GM13977 (cell line): ENCODE measurements around the gene LAP3.

ENCODE experiments used
- DNase-seq: peaks from one replicate; pipeline ENCODE4 v3.0.0; 2012; ENCODE audit warnings: low spot score
- in situ Hi-C: fragments of 300-500 bp; cut with MboI; formaldehyde crosslinking; loops from one replicate; pipeline ENCODE4 v1.12.0; 2022; ENCODE audit warnings: low sequenced_read_pairs, low pct_unique_long_range_greater_than_20kb, mixed read lengths, inconsistent platforms; ENCODE audit not compliant: unreplicated experiment
- TF ChIP-seq, protein P1 (sequence below): IDR thresholded peaks from 2 replicates; pipeline ENCODE4 v1.5.1; 2012; ENCODE audit warnings: mild to moderate bottlenecking, control low read depth; ENCODE audit not compliant: insufficient read depth; ENCODE audit errors: extremely low read depth, missing control alignments

Gene LAP3

DNA sequence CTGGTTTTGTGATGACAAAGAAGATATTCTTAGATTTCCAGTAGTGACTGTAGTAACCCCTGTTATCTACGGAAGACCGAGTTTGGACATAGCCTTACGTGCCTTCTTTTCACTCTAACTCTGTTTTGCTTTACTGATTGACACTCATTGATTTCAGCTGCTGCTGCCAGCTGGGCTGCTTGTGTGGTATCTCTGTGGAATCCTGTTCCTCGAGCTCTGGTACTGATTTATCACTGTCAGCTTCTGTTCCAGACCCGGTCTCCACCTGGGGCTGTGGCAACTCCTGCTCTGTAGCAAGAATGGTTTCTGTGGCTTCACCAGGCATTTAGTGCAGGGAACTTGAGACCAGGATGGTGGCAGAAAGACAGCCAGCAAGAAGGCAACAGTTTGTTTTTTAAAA, 24.6 kb upstream of the LAP3 start:
- in situ Hi-C loops: loop anchor here (10.0 to 25.0 kb wide), 2 partner anchors 252 to 485 kb away; no protein-coding TSS in a partner anchor

DNA sequence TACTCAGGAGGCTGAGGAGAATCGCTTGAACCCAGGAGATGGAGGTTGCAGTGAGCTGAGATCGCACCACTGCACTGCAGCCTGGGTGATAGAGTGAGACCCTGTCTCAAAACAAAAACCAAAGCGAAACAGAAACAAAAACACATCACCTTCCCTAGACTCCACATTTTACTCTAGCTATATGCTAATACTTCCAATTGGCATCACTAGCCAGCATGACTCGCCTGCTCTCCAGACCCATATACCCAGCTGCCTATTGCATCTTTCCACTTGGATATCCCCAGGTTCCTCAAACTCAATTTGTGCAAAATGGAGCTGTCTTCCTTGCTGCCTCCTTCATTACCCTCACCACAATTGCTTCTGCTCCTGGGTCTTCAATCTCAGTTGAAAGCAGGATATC, 22.4 kb upstream of the LAP3 start:
- in situ Hi-C loops: loop anchor here (10.0 to 25.0 kb wide), 2 partner anchors 250 to 483 kb away; no protein-coding TSS in a partner anchor
- TF ChIP-seq, protein P1, sequence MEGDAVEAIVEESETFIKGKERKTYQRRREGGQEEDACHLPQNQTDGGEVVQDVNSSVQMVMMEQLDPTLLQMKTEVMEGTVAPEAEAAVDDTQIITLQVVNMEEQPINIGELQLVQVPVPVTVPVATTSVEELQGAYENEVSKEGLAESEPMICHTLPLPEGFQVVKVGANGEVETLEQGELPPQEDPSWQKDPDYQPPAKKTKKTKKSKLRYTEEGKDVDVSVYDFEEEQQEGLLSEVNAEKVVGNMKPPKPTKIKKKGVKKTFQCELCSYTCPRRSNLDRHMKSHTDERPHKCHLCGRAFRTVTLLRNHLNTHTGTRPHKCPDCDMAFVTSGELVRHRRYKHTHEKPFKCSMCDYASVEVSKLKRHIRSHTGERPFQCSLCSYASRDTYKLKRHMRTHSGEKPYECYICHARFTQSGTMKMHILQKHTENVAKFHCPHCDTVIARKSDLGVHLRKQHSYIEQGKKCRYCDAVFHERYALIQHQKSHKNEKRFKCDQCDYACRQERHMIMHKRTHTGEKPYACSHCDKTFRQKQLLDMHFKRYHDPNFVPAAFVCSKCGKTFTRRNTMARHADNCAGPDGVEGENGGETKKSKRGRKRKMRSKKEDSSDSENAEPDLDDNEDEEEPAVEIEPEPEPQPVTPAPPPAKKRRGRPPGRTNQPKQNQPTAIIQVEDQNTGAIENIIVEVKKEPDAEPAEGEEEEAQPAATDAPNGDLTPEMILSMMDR: no peak
- no peak for DNase-seq

More for the DNA sequence above, 24.6 kb upstream of the LAP3 start:
- TF ChIP-seq, protein P1: no peak
- no peak for DNase-seq

DNA sequence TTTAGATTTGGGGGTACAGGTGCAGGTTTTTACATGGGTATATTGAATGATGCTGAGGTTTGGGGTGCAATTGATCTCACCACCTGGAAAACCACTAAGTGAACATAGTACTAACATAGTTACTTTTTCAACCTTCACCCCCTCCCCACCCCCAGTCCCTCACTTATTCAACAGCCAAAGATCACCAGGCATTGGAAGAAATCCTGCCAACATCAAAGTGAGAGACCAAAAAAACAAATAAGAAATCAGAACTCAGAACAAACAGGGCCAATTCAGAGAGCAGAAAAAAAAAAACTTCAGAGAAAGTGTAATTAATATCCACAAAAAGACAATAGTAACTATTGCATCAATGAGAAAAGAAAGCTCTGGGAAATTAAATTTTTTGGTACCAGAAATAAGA, 20.5 kb upstream of the LAP3 start:
- TF ChIP-seq, protein P1: no peak
- in situ Hi-C loops: loop anchor here (10.0 to 25.0 kb wide), 2 partner anchors 248 to 481 kb away; no protein-coding TSS in a partner anchor
- DNase-seq: no peak

DNA sequence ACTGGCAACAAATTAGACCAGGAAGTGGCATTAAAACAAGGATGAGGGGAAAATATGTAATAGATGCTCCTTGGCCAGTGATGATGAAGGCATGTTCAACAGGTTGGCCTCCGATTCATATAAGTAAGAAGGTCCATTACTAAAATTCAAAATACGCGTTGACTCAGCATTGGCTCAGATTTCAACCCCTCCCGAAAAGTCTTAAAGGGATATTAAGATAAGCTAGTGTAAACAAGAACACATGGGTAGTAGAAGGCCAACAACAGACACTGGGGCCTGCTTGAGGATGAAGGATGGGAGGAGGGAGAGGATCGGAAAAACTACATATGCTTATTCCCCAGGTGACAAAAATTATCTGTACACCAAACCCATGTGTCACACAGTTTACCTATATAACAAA, 19.1 kb upstream of the LAP3 start:
- DNase-seq: no peak
- in situ Hi-C loops: loop anchor here (10.0 to 25.0 kb wide), 2 partner anchors 247 to 479 kb away; no protein-coding TSS in a partner anchor
- TF ChIP-seq, protein P1: no peak

DNA sequence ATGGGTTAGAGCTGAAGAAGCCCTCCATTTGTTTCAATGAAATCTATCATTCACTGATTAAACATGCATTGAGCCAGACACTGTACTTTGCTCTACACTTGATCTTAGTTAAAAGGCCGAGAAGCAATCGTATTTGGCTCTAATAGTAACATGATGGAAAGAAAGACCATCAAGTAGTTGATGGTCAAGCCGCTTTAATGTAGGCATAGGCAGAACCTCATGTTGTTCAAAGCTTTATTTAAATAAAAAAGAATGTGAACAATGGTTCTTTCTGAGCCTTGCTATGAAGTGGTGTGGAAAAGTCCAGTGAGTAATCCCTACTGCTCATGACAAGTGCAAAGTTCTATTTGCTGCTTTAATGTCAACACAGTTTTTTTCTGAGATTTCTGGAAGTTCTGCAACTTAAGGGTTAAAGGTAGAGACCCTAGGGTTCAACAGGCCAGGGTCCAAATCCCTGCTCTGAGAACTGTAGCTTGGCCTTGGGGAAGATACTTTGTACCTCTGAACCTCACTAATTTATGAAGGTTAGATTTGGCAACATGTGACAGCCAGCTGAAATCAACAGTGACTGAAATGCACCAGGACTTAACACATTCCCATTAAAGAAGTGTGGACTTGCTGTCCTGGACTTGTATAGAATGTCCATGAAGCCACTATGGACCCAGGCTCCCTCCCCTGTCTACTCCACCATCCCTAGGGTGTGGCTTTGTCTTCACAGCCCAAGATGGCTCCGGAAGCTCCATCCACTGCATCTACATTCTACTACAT, 17.9 kb upstream of the LAP3 start:
- in situ Hi-C loops: loop anchor here (10.0 to 25.0 kb wide), 2 partner anchors 246 to 478 kb away; no protein-coding TSS in a partner anchor
- TF ChIP-seq, protein P1: no peak
- DNase-seq: no peak

DNA sequence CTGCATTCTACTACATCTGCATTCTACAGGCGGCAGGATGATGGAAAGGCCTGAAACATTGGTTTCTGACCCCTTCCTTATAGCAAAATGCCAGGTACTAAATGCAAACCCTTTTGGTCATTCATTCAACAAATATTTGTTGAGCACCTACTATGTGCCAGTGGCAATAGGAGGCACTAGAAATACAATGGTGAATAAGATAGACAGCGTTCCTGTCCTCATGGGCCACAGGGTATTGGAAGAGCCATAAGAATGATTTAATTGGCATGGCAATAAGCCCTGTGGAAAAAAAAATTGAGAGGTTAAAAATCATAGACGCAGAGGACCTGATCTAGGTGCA, 17.3 kb upstream of the LAP3 start:
- in situ Hi-C loops: loop anchor here (10.0 to 25.0 kb wide), 2 partner anchors 245 to 478 kb away; no protein-coding TSS in a partner anchor
- TF ChIP-seq, protein P1: no peak
- DNase-seq: no peak
